ENCODE measurements around the gene CD44. TPM values are rescaled to one million over a fixed set of nuclear protein-coding genes. Genes with fewer than 3 reads are reported as not detected.
A peak's percentile ranks its signal among the peaks of the same experiment; 100 is the strongest.
"Not testable (repeated sequence)": the region's sequence is repeated elsewhere in the genome, so short reads cannot be mapped to it uniquely, and the experiment has no call there.

Gene CD44
- total RNA-seq, 4 donors from 2014 or later = 135 to 636 (median 397) TPM

DNA sequence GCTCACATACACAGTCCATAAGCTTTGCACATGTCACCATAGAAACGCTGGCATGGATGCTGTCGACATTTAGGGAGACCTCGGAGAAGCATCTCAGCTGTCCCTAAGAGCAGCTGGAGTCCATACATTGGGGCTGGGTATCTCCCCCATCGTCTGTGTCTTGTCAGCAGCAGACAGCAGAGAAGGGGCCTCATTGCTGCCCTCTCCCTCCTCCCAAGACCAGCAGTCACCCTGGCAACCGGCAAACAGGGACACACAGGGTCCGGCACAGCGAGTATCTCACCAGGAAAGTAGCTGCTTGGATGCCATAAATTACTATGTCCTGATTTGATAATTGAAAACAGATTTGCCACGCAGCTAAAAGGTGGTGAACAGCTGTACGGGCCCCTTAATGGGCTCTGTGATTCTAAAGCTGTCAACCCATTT, 84.4 kb downstream of the CD44 start:
- Histone ChIP-seq H3K36me3 (no peaks in the 10 kb centered on the region), H3K27ac (peak overlapping the region; percentile 65 to 70), H3K27me3 (no peaks in the 10 kb centered on the region), H3K4me1 (no peaks in the 10 kb centered on the region), H3K9me3 (no peaks in the 10 kb centered on the region), H3K4me3 (no peak overlapping the region)
- peak; percentile 69 to 78 for DNase-seq
- intact Hi-C loops (cut with DNase I; ENCODE audit: low total_unique reads) = no loop called here
- no peak for TF ChIP-seq POLR2A (IDR thresholded peaks at IDR 0.05)
- TF ChIP-seq, protein P1, sequence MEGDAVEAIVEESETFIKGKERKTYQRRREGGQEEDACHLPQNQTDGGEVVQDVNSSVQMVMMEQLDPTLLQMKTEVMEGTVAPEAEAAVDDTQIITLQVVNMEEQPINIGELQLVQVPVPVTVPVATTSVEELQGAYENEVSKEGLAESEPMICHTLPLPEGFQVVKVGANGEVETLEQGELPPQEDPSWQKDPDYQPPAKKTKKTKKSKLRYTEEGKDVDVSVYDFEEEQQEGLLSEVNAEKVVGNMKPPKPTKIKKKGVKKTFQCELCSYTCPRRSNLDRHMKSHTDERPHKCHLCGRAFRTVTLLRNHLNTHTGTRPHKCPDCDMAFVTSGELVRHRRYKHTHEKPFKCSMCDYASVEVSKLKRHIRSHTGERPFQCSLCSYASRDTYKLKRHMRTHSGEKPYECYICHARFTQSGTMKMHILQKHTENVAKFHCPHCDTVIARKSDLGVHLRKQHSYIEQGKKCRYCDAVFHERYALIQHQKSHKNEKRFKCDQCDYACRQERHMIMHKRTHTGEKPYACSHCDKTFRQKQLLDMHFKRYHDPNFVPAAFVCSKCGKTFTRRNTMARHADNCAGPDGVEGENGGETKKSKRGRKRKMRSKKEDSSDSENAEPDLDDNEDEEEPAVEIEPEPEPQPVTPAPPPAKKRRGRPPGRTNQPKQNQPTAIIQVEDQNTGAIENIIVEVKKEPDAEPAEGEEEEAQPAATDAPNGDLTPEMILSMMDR (IDR thresholded peaks at IDR 0.05) = no peak

DNA sequence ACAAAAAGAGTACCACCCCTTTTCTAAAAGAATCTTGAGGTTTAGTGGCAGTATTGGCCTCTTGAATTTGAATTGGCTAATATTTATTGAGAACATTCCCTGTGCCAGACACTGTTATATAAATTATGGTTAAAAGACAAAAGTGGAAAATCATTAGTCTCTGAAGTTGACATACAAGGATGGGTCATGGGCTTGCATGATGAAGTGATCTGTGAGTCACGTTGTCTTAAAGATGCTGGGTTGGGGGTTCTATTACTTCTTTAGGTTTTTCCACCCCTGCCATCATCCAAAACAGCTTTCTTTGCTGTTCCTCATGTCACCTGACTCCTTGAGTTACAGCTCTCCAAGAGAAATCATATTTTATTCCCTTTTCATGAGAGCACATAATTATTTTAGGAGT, 85.0 kb downstream of the CD44 start:
- H3K27me3 ChIP-seq = no peaks in the 10 kb centered on the region
- peak overlapping the region; percentile 65 to 70 for H3K27ac ChIP-seq
- H3K9me3 ChIP-seq = no peaks in the 10 kb centered on the region
- no peak for DNase-seq
- no peaks in the 10 kb centered on the region for H3K36me3 ChIP-seq
- H3K4me3 ChIP-seq = no peak overlapping the region
- TF ChIP-seq POLR2A (IDR thresholded peaks at IDR 0.05) = no peak
- TF ChIP-seq, protein P1 (IDR thresholded peaks at IDR 0.05) = no peak
- H3K4me1 ChIP-seq = no peaks in the 10 kb centered on the region
- intact Hi-C loops (cut with DNase I; ENCODE audit: low total_unique reads) = no loop called here

DNA sequence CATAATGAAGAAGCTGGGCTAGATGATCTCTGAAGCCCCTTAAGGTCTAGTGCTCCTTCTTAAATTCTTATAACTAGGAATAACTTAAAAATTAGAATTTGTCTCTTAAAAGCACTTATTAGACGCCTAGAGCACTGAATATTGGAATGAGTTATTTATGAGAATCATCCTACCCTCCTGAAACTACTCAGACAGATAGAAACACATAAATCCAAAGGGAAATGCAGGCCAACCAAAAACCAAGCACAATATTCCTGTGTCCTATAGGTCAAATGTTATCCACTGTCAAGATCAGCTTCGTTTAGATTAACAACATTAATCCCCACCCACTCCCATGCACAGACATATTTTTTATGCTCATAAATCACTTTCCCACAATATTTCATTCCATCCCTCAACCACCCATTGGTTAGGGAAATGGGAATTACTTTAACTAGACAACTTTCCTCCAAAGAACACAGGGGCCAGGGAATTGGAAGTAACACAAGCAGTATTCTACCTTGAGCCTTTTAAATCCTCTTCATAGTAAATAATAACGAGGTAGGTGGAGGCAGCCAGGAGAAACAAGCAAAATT, 87.1 kb downstream of the CD44 start:
- H3K4me3 ChIP-seq = no peak overlapping the region
- no peak for DNase-seq
- no peaks in the 10 kb centered on the region for H3K9me3 ChIP-seq
- peak overlapping the region in 1 of 2 donors; percentile 65 for H3K27ac ChIP-seq
- intact Hi-C loops (cut with DNase I; ENCODE audit: low total_unique reads) = no loop called here
- H3K4me1 ChIP-seq = no peaks in the 10 kb centered on the region
- H3K36me3 ChIP-seq = no peaks in the 10 kb centered on the region
- TF ChIP-seq POLR2A (IDR thresholded peaks at IDR 0.05) = no peak
- TF ChIP-seq, protein P1 (IDR thresholded peaks at IDR 0.05) = no peak
- no peaks in the 10 kb centered on the region for H3K27me3 ChIP-seq

DNA sequence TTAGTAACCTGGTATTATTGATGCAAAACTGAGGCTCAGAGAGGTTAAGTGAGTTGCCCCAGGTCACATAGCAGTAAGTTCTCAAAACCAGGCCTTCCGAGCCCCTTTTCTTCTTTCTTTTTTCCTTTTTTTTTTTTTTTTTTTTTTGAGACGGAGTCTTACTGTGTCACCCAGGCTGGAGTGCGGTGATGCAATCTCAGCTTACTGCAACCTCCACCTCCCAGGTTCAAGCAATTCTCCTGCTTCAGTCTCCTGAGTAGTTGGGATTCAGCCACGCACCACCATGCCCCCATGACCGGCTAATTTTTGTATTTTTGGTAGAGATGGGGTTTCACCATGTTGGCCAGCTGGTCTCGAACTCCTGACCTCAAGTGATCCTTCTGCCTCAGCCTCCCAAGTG, 87.8 kb downstream of the CD44 start:
- peak overlapping the region in 1 of 2 donors; percentile 65 for H3K27ac ChIP-seq
- H3K36me3 ChIP-seq; DNase-seq; H3K4me3 ChIP-seq; H3K27me3 ChIP-seq; H3K4me1 ChIP-seq; H3K9me3 ChIP-seq; intact Hi-C loops (cut with DNase I; ENCODE audit: low total_unique reads): not testable (repeated sequence)

GRCh38 chr11:35227576-35228327, 88.8 kb downstream of the CD44 start:
- peak overlapping the region in 1 of 2 donors; percentile 28 for H3K27ac ChIP-seq
- intact Hi-C loops (cut with DNase I; ENCODE audit: low total_unique reads) = no loop called here
- no peaks in the 10 kb centered on the region for H3K9me3 ChIP-seq
- no peaks in the 10 kb centered on the region for H3K27me3 ChIP-seq
- H3K36me3 ChIP-seq = no peaks in the 10 kb centered on the region
- H3K4me1 ChIP-seq = no peaks in the 10 kb centered on the region
- TF ChIP-seq, protein P1 (IDR thresholded peaks at IDR 0.05) = no peak
- TF ChIP-seq POLR2A (IDR thresholded peaks at IDR 0.05) = no peak
- H3K4me3 ChIP-seq = no peak overlapping the region
- DNase-seq = no peak

Measured in uterus (tissue), 4 donors.